Measurements from ENCODE around the gene IVD. TPM values are rescaled to one million over a fixed set of nuclear protein-coding genes. Genes with fewer than 3 reads are reported as not detected.

Gene IVD
- total and polyA plus RNA-seq, 2 of the 4 experiments (the other 2 are of a cell fraction) = 31.7 to 41.1 TPM

- no peak for ATAC-seq (ENCODE audit: low read depth)
- H3K56ac ChIP-seq (ENCODE audit: extremely low read depth, insufficient read depth, low read length) = no peak overlapping the region
- no peak overlapping the region; the same call in 1 of the 2 replicates for H3K4me2 ChIP-seq (ENCODE audit: low read depth, low read length)
These were observed 1.9 kb downstream of the IVD start for GRCh38 chr15:40407330-40407990.

More at GRCh38 chr15:40407330-40407990, 1.9 kb downstream of the IVD start:
- H3K18ac ChIP-seq (ENCODE audit: low read depth, low read length) = no peak overlapping the region
- DNase-seq = no peak
- H2BK120ac ChIP-seq (ENCODE audit: low read depth, low read length) = no peak overlapping the region
- no peak overlapping the region for H3K4me3 ChIP-seq (ENCODE audit: insufficient read depth, low read depth, low read length)
- no peak overlapping the region for H3K4ac ChIP-seq (ENCODE audit: low read depth, low read length)
- H2BK5ac ChIP-seq (ENCODE audit: low read depth, low read length, poor library complexity, severe bottlenecking) = no peak overlapping the region
- no peak overlapping the region for H3K27ac ChIP-seq (ENCODE audit: insufficient read depth, low read length)
- no peak overlapping the region for H2BK15ac ChIP-seq (ENCODE audit: low read depth, low read length)
- CTCF ChIA-PET = no interaction called here
- H4K91ac ChIP-seq (ENCODE audit: insufficient read depth, low read depth, low read length) = no peak overlapping the region
- no peak overlapping the region for H2AK9ac ChIP-seq (replicated peaks; ENCODE audit: low read depth, low read length, poor library complexity)
- no peak overlapping the region for H2AFZ ChIP-seq (replicated peaks; ENCODE audit: low read length, poor library complexity)
- H2BK20ac ChIP-seq (ENCODE audit: low read depth, low read length) = no peak overlapping the region
- no peaks in the 10 kb centered on the region for H3K27me3 ChIP-seq (ENCODE audit: control insufficient read depth, insufficient read depth, low read length)
- intact Hi-C loops (cut with micrococcal nuclease) = loop anchor here (5.0 kb wide), 1 partner anchor 85 kb away; the partner anchor contains the start of gene INAFM2
- H4K8ac ChIP-seq (ENCODE audit: low read depth in 2 of 2, low read length in 2 of 2) = no peak overlapping the region
- no TSS peak for BruUV-seq (replicated peaks)
- no peaks in the 10 kb centered on the region for H4K20me1 ChIP-seq (ENCODE audit: insufficient read depth, low read length)
- POLR2A ChIA-PET (ENCODE audit: unreplicated experiment) = interaction anchor here (0.6 to 1.1 kb wide), 2 partner anchors 18 to 301 kb away, joined by 4 read pairs; no protein-coding TSS in a partner anchor
- dilution Hi-C loops (cut with HindIII; ENCODE audit: low sequenced_read_pairs, unreplicated experiment) = no loop called here
- no peak overlapping the region for H4K5ac ChIP-seq (ENCODE audit: low read depth, low read length)
- no peaks in the 10 kb centered on the region for H3K9me3 ChIP-seq (ENCODE audit: control insufficient read depth, insufficient read depth, low read length)
- H3K23ac ChIP-seq (ENCODE audit: low read depth, low read length) = peak overlapping the region; percentile 28; the same call in 1 of the 2 replicates
- H3K14ac ChIP-seq (replicated peaks; ENCODE audit: low read depth, low read length) = no peak overlapping the region
- peaks cover 3% of the 10 kb centered on the region for H3K4me1 ChIP-seq (ENCODE audit: control insufficient read depth, insufficient read depth, low read length)
- no CpG with 5 or more reads among the region's 8 CpGs for WGBS, 2 experiments (ENCODE audit: extremely low coverage in 2 of 2, insufficient read length in 1 of 2)
- no peak overlapping the region for H2AK5ac ChIP-seq (ENCODE audit: low read depth, low read length)
- H3K79me1 ChIP-seq (ENCODE audit: low read depth in 1 of 2, low read length in 2 of 2) = peaks cover 12 to 43% of the 10 kb centered on the region in 2 experiments
- TF ChIP-seq CTCF (conservative IDR thresholded peaks at IDR 0.05; ENCODE audit: low read depth, low read length) = no peak
- no peak for TF ChIP-seq SMC3 (IDR thresholded peaks at IDR 0.05; ENCODE audit: low read depth, low read length)
- TF ChIP-seq FOS (IDR thresholded peaks at IDR 0.05; ENCODE audit: low read depth, low read length) = no peak
- no peak for TF ChIP-seq ELK1 (IDR thresholded peaks at IDR 0.05; ENCODE audit: borderline replicate concordance, low read depth, low read length)
- TF ChIP-seq RFX5 (IDR thresholded peaks at IDR 0.05; ENCODE audit: low read depth, low read length) = no peak
- no peak for TF ChIP-seq BHLHE40 (IDR thresholded peaks at IDR 0.05; ENCODE audit: low read depth, low read length)
- TF ChIP-seq POLR2A (IDR thresholded peaks at IDR 0.05; ENCODE audit: low read depth, low read length) = no peak
- H3K9ac ChIP-seq (ENCODE audit: low read depth, low read length) = no peak overlapping the region
- in situ Hi-C loops (cut with MboI; ENCODE audit: low sequenced_read_pairs) = no loop called here
- H3K36me3 ChIP-seq (ENCODE audit: control insufficient read depth, insufficient read depth, low read length) = peaks cover 21% of the 10 kb centered on the region
- no peaks in the 10 kb centered on the region for H3K9me1 ChIP-seq (ENCODE audit: insufficient read depth, low read length)

Data from IMR-90 (cell line).